ENCODE measurements around the gene EGLN1. TPM values are rescaled to one million over a fixed set of nuclear protein-coding genes. Genes with fewer than 3 reads are reported as not detected.

Gene EGLN1
- total RNA-seq, 2 donors from 2014 or later = 3.8 to 36.1 TPM

DNA sequence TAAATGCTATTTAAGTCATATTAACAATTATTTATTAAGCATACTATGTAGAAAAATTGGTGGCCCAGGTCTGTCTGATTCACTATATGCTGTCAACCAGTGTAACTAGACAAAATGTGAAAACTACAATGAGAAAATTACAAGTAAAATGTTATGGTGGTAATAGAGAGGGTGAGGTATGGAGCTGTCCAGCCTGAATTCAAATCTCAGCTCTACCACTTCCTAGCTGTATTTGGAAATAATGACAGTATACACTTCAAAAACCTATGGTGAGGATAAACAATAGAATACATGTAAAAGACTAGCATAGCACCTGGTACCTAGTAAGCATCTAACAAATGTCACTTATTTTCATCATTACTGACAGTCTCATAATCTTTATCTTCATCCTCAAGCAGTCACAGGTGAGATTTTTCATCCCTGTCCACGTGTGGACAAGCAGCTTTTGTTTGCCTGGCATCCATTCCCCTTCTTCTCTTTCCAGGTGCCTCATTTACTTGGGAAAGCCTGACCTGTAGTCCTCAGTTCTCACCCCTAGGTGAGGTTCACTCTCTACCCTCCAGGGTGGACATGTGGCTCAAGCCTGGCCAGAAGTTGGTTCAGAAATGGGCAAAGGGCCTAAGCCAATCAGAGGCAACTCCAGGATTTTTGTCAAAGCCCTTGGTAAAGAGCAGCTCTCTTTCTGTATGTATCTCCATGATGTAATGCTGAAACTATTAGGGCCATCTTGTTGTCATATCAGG is 29.5 kb downstream of the EGLN1 start:
- Mint-ChIP-seq H3K36me3 (peaks cover 0 to 6% of the 10 kb centered on the region in 2 donors), H3K9me3 (peaks cover 0 to 5% of the 10 kb centered on the region in 2 donors), H3K27ac (no peak overlapping the region)
- ATAC-seq (no peak), DNase-seq (ENCODE audit: low spot score in 2 of 2) (no peak)

DNA sequence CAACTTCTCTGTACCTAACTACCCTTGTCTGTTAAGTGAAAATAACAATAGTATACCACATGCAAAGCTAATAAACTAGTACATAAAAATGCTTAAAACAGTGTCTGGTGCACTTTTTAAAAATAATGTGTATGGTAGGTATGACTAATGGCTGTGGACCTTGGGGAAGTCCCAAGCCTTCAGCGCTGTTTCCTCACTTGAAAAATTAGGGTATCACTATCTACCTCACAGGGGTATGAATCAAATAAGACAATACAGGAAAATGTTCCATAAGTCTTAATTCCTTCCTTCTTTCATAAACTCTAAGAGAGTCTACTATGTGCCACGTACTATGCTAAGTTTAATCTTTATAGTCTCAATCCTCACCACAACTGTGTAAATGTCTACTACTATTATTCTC is 32.0 kb downstream of the EGLN1 start:
- H3K36me3 Mint-ChIP-seq = peaks cover 0 to 6% of the 10 kb centered on the region in 2 donors
- DNase-seq (ENCODE audit: low spot score in 2 of 2) (no peak), ATAC-seq (peak; percentile 82 to 96)
- no peaks in the 10 kb centered on the region for H3K9me3 Mint-ChIP-seq
- H3K27ac Mint-ChIP-seq = no peak overlapping the region

DNA sequence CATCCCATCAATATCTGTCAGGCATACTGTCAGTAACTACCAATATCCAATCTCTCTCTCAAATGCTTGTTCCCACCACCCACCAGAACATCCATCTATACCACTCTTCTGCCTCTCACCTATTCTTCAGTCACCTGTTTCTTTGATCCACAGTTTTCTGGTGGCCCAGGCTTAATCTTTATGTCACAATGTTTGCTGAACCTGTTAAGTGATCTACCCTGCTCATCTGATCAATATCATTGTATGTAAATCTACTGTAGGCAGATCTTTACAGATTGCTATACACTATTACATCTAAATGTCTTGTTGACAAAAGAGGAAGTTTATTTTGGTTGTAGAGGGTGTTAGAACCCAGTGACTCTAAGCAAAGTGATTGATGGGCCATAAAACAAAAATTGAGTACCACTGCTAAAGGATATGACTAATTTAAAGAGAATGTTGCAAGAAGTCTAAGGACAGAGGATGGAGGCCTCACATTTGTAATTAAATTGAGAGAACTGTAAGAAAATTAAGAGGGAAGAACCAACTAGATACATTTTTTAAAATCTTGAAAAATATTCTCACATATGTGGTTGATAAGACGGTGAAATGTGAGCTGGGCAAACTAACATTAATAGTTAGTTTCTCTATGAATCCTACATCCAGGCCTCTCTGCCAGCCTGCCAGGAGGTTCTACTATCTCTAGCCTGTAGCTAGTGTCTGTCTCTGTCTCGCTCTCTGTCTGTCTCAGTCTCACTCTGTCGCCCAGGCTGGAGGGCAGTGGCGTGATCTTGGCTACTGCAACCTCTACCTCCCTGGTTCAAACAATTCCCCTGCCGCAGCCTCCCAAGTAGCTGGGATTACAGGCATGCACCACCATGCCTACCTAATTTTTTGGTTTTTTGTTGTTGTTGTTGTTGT is 34.1 kb downstream of the EGLN1 start:
- ATAC-seq = peak in 1 of 2 donors; percentile 49
- Mint-ChIP-seq H3K27ac (no peak overlapping the region), H3K9me3 (no peaks in the 10 kb centered on the region), H3K36me3 (peaks cover 0 to 6% of the 10 kb centered on the region in 2 donors)
- no peak for DNase-seq (ENCODE audit: low spot score in 2 of 2)

DNA sequence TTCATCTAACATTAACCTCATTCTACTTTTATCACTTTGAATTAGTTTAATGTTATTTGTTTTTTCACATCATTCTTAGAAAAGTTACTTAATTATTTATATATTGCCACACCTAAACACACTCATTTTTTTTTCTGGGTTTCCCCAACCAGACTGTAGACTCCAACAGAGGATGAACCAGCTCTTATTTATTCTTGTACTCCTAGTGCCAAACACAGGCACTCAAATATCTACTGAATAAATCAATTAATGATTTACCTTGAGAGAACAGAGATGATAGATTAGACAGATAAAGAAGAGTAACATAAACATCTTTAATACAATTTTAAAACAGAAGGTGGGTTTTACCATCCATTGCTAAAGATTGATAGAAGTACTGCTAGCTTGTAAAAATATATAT is 35.6 kb downstream of the EGLN1 start:
- Mint-ChIP-seq H3K36me3 (peaks cover 0 to 6% of the 10 kb centered on the region in 2 donors), H3K9me3 (no peaks in the 10 kb centered on the region), H3K27ac (no peak overlapping the region)
- no peak for ATAC-seq
- DNase-seq (ENCODE audit: low spot score in 2 of 2) = no peak

DNA sequence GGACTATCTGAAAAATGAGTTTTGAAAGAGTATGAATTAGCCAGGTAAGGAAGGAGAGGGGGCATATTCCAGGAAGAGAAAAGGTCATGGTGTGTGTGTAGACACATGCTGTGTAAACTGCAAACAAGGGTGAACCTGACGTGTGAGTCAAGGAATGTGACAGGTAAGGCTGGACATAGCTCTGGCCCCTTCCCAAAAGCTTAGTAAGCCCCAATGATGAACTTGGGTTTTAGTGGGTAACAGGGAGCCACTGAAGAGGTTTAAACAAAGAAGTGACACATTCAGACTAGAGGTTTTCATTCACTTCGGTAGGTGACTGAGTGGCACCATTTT is 36.7 kb downstream of the EGLN1 start:
- H3K9me3 Mint-ChIP-seq = no peaks in the 10 kb centered on the region
- no peak overlapping the region for H3K27ac Mint-ChIP-seq
- DNase-seq (ENCODE audit: low spot score in 2 of 2) = no peak
- H3K36me3 Mint-ChIP-seq = peaks cover 0 to 6% of the 10 kb centered on the region in 2 donors
- no peak for ATAC-seq

DNA sequence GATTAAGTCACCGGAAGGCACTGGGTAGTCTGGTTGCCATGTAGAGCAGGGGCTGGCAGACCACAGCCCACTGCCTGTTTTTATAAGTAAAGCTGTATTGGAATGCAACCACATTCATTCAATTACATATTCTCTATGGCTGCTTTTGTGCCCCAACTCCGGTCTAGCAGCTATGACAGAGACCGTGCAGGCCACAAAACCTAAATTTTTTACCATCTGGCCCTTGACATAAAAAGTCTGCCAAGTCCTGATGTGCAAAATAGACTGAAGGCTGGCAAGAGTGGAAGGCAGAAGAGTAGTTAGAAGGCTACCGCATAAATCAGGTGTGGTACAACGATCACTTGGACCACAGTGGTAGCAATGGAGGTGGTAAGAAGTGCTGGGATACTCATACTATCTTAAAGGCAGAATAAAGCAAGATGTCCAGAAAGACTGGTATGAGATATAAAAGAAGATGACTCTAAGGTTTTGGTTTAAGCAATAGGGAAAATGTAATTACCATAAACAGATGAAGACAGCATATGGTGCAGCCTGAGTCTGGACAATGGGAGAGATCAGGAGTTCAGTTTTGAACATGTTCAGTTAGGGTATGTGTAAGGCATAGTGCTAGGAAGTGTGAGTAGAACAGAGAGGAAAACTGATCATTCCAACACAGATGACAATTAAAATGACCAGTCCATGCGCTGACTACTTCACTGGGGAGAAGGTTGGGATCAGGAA is 37.2 kb downstream of the EGLN1 start:
- Mint-ChIP-seq H3K36me3 (peaks cover 0 to 2% of the 10 kb centered on the region in 2 donors), H3K9me3 (no peaks in the 10 kb centered on the region), H3K27ac (no peak overlapping the region)
- no peak for ATAC-seq
- no peak for DNase-seq (ENCODE audit: low spot score in 2 of 2)

DNA sequence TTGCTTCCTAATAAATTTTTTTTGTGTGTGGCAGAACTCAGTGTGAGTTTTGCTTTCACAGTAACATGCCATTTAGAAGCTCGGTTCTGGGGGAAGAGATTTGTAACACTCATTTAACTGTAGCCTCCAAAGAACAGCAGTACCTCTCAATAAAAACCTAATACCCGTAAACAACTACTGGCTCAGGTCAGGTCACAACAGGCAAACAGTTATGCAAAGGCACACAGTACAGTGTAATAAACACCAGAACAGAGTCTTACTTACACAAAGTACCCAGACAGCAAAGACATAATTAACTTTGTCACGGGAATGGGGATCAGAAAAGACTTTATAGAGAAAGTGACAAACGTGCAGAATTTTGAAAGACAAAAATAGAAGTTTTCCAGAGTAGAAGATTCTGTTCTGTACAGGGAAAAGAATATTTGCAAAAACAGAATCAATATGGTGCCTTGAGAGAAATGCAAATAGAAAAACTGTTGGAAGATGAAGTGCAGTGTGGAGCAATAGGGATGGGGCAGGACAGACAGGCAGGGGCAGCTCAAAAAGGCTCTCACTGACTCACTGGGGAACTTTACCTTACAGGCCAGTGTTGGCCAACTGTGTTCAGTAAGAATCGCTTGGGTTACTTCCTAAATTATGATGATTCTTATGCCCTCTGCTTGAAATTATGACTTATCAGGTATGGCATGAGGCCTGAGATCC is 38.8 kb downstream of the EGLN1 start:
- ATAC-seq = no peak
- Mint-ChIP-seq H3K36me3 (no peaks in the 10 kb centered on the region), H3K9me3 (no peaks in the 10 kb centered on the region), H3K27ac (no peak overlapping the region)
- DNase-seq (ENCODE audit: low spot score in 2 of 2) = no peak

DNA sequence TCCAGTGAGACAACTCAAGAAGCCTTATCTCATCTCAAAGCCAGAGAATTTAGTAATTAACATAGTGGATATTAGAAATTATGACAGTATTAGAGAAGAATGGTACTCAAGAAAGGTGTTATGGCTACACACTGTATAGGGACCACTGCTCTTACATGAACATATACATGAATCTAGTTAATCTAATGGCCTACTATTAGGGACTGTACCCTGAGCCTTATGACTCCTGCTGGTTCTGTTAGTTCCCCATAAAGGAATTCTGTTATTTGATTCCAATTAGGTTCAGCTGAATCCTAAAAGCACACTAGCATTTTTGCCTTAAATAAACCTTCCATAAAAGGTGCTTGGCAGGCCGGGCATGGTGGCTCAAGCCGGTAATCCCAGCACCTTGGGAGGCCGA is 39.7 kb downstream of the EGLN1 start:
- DNase-seq (ENCODE audit: low spot score in 2 of 2) (no peak), ATAC-seq (no peak)
- Mint-ChIP-seq H3K27ac (no peak overlapping the region), H3K9me3 (no peaks in the 10 kb centered on the region), H3K36me3 (no peaks in the 10 kb centered on the region)

DNA sequence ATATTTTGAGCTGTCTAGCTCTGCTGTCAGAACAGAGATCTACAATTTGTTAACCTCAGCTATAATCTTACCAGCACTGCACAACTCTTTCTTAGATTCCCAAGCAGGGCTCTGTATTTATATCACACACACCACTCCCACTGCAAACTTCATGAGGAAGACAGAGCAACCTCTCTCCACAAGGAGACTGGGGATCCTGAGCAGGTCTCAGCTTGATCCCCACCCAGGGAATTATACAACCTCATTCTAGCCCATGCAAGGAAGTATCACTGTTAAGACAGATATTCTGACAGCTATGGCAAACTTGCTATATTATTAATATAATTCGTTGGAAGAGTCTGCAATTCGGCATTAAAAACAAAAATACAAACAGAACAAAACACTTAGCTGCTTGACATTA is 40.4 kb downstream of the EGLN1 start:
- Mint-ChIP-seq H3K27ac (no peak overlapping the region), H3K9me3 (no peaks in the 10 kb centered on the region), H3K36me3 (no peaks in the 10 kb centered on the region)
- no peak for DNase-seq (ENCODE audit: low spot score in 2 of 2)
- ATAC-seq = no peak

DNA sequence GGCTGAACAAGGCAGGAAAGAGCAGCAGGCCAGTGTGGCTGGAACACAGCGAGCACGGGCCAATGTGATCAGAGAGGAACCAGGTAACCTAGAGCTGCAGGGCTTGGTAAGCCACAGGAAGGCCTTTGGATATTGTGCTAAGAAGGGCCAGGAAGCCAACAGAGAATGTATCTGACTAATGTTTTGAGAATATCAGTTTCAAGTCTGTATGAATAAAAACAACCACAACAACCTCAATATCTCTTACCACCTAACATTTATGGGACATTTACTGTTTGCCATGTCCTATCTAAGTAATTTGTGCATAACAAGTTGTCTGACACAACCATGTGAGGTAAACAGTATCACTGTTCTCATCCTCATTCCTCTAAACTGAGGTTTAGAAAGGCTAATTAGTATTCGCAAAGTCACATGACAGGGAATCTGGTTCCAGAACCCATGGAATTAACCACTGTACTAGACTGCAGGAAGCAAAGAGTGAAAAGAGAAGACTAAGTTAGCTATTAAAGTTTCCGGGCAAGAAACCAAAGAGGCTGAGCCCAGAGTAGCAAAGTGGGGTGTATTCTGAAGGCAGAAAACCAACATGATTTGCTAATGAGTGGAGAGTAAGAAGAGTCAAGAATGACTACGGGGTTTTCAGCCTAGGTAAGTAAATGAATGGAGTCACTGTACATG is 45.1 kb downstream of the EGLN1 start:
- H3K27ac Mint-ChIP-seq = peak overlapping the region; percentile 58 to 82
- ATAC-seq = peak; percentile 90 to 94

DNA sequence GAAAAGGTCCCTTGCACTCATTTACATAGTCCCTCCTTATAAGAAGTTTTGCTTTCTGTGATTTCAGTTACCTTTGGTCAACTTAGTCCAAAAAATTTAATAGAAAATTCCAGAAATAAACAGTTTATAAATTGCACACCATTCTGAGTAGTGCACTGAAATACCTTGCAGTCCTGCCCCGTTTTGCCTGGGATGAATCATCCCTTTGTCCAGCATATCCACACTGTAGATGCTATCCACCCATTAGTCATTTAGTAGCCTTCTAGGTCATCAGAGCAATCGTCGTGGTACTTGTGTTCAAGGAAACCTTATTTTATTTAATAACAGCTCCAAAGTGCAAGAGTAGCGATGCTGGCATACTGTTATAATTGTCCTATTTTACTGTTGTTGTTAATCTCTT is 46.0 kb downstream of the EGLN1 start:
- Mint-ChIP-seq H3K9me3 (no peaks in the 10 kb centered on the region), H3K36me3 (no peaks in the 10 kb centered on the region), H3K27ac (peak overlapping the region in 1 of 2 donors; percentile 58)
- ATAC-seq (no peak), DNase-seq (ENCODE audit: low spot score in 2 of 2) (no peak)

More for the DNA sequence above, 45.1 kb downstream of the EGLN1 start:
- Mint-ChIP-seq H3K36me3 (no peaks in the 10 kb centered on the region), H3K9me3 (no peaks in the 10 kb centered on the region)
- peak in 1 of 2 donors; percentile 26 for DNase-seq (ENCODE audit: low spot score in 2 of 2)

DNA sequence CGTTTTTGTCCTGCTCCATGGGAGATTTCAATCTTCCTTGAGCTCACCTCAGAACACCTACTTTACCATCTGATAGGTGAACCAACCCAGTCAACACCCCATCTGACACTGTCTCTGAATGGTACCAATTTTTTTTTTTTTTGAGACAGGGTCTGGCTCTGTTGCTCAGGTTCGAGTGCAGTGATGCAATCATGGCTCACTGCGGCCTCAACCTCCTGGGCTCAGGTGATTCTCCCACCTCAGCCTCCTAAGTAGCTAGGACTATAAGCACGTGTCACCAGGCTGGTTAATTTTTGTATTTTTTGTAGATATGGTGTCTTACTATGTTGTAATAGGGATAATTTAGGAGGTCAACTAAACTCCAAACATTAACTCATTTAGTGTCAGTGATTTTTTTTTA is 47.7 kb downstream of the EGLN1 start:
- H3K9me3 Mint-ChIP-seq = no peaks in the 10 kb centered on the region

DNA sequence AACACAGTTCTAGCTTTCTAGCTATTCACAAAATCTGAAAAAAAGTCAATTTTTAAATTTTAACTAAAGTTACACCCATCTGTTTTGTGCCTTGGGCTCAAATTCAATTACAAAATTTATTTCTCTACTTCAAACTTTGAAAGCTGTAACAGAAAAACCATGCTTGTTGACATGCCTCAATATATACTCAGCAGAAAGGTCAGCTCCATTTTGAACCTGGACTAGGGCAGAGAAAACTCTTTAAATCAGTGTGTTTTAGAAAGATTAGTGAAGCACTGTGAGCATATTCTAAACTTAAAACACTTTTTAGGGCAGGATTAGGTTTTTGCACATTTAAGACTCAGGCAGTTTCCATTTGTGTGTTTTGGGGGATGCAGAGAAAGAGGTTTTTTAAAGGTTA is 49.6 kb downstream of the EGLN1 start:
- ATAC-seq = no peak
- no peak for DNase-seq (ENCODE audit: low spot score in 2 of 2)
- no peaks in the 10 kb centered on the region for H3K9me3 Mint-ChIP-seq
- H3K36me3 Mint-ChIP-seq = no peaks in the 10 kb centered on the region
- no peak overlapping the region for H3K27ac Mint-ChIP-seq

More for the DNA sequence above, 47.7 kb downstream of the EGLN1 start:
- ATAC-seq (no peak), DNase-seq (ENCODE audit: low spot score in 2 of 2) (no peak)
- Mint-ChIP-seq H3K36me3 (no peaks in the 10 kb centered on the region), H3K27ac (no peak overlapping the region)

DNA sequence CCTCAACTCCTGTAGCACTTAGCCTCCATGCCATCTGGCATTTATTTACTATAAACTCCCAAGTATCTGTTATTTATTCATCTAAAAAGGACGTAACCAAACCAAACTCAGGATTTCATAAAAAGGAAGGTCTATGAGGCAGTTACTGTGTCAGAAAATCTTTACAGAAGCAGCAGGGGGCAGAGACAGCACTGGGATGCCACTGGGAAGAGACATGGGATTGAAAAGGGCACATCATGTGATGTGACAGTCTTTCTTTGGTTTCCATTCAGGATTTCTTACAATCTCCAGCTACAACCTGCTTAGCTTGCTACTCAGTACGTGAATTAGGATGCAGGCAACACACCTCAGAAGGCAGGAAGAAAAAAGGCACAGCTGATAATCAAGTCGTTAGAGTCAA is 52.8 kb downstream of the EGLN1 start:
- H3K9me3 Mint-ChIP-seq = no peaks in the 10 kb centered on the region
- no peak overlapping the region for H3K27ac Mint-ChIP-seq
- H3K36me3 Mint-ChIP-seq = no peaks in the 10 kb centered on the region
- no peak for ATAC-seq
- DNase-seq (ENCODE audit: low spot score in 2 of 2) = no peak

DNA sequence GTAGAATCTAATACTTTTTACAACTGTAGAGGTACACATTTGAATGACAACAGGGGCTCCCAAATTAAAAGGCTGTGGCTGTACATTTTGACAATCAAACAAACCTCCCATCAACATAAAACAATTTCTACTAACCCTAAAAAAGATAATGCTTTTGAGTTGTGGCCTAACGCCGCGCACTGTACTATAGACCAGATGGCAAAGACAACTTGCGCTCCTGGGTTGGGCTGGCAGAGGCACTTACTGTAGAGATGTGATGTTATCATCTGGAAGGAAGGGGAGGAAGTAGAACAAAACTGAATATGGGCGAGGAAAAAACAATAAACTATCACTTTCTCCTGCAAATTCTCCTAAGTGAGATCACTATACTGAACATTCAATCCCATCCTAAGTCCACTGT is 57.9 kb downstream of the EGLN1 start:
- Mint-ChIP-seq H3K36me3 (peaks cover 5 to 6% of the 10 kb centered on the region in 2 donors), H3K27ac (no peak overlapping the region), H3K9me3 (no peaks in the 10 kb centered on the region)
- DNase-seq (ENCODE audit: low spot score in 2 of 2) = no peak
- ATAC-seq = no peak

DNA sequence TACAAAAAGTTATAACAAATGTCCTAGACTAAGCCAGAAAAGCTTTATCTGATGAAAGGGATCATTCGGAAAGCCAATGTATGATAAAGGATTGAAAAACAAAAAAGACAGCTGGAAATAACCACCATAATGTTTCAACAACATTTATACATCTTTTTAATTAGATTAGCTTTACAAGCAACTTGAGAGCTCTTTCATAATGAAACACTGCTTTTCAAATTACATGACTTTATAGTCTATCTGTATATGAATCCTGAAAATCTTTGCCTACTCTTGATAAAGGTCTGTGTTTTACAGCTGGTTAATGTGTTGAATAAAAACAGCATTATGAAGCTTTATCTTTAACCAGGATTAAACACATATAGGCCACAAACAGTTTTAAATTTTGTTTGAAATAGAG is 58.5 kb downstream of the EGLN1 start:
- Mint-ChIP-seq H3K27ac (no peak overlapping the region), H3K36me3 (peaks cover 5 to 6% of the 10 kb centered on the region in 2 donors), H3K9me3 (no peaks in the 10 kb centered on the region)
- no peak for DNase-seq (ENCODE audit: low spot score in 2 of 2)
- no peak for ATAC-seq
